Vagina (tissue), 2 donors: ENCODE data around the gene GPR18.

ENCODE experiments used
- POLR2AphosphoS5 ChIP-seq, 2 donors: sonication (generic); formaldehyde crosslinking; IDR thresholded peaks; one replicate each; pipeline ENCODE4 v1.9.0; 2017; ENCODE audit warnings: antibody characterized with exemption in 2 of 2, mild to moderate bottlenecking in 2 of 2, low read depth in 1 of 2; ENCODE audit not compliant: insufficient read depth in 1 of 2
- TF ChIP-seq, protein P1 (sequence below), 3 experiments: fragments of 450-650 bp in 2 of 3; fragments of 200-600 bp in 1 of 3; sonication (generic) in 1 of 3; IDR thresholded peaks; one replicate each; pipeline ENCODE4 v1.5.1; 2017 to 2019; ENCODE audit warnings: antibody characterized with exemption in 3 of 3, mild to moderate bottlenecking in 2 of 3, moderate library complexity in 2 of 3

DNA sequence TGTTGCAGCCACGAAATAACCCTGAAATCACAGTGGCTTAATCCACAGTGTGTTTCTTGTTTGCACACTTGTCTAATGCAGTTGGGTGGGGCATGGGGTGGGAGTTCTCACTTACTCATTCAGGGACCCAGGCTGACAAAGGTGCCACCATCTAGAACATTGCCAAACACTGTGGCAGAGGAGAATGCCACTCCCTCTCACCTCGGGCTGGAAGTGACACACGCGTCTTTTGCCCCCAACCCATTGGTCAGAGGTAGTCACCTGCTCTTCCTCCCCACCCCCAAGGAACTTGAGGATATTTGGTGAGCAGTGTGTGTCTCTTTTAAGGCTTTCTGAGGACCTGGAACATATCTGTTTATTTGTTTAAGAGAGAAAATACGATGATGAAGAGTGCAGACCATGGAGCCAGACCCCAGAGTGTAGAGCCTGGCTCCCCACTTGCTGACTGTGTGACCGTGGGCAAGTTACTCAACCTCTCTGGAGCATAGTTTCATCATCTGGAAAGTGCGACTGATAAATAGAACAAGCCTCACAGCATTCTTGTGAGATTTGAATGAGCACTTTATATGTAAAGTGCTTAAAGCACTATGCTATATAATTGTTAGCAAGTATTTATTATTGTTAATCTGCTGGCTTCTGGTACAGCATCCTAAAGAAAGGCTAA is 31.6 kb upstream of the GPR18 start:
- TF ChIP-seq, protein P1, sequence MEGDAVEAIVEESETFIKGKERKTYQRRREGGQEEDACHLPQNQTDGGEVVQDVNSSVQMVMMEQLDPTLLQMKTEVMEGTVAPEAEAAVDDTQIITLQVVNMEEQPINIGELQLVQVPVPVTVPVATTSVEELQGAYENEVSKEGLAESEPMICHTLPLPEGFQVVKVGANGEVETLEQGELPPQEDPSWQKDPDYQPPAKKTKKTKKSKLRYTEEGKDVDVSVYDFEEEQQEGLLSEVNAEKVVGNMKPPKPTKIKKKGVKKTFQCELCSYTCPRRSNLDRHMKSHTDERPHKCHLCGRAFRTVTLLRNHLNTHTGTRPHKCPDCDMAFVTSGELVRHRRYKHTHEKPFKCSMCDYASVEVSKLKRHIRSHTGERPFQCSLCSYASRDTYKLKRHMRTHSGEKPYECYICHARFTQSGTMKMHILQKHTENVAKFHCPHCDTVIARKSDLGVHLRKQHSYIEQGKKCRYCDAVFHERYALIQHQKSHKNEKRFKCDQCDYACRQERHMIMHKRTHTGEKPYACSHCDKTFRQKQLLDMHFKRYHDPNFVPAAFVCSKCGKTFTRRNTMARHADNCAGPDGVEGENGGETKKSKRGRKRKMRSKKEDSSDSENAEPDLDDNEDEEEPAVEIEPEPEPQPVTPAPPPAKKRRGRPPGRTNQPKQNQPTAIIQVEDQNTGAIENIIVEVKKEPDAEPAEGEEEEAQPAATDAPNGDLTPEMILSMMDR (IDR thresholded peaks at IDR 0.05), result no peak
- TF ChIP-seq POLR2AphosphoS5 (IDR thresholded peaks at IDR 0.05; ENCODE audit: insufficient read depth in 1 of 2, low read depth in 1 of 2), result no peak
